ENCODE measurements around the gene VMA21.

DNA sequence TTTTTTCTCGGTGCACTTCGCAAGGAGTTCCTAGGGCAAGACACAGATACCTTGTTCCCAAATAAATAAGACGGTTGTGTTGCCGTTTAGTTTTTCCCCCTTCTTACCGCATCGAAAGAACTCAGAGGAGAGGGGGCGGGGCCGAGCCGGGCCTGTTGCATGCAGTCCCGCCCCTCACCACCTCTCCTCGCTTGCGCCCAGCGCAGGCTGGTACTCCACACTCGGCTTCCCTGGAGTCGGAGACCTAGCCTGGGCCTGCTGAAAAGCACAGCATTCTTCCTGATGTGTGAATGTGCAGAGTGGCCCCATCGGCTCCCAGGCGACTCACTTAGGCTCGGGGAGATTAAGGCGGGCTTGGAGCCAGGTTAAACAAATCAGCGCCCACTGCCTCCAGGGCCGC is 26.1 kb upstream of the VMA21 start:
- TF ChIP-seq CTCF (IDR thresholded peaks at IDR 0.05; ENCODE audit: low read length) (no peak), EZH2phosphoT487 (IDR thresholded peaks at IDR 0.05; ENCODE audit: low read length) (no peak), EZH2 (optimal IDR thresholded peaks at IDR 0.05; ENCODE audit: low read depth, low read length) (no peak)
